IMR-90 (cell line): ENCODE results near the gene KCNMB2. TPM values are rescaled to one million over a fixed set of nuclear protein-coding genes. Genes with fewer than 3 reads are reported as not detected.

Experiments
- ATAC-seq: fragments of 200-7000 bp; cut with Tn5 transposase; 2 replicates; pipeline ENCODE4 v1.9.1; 2020; ENCODE audit warnings: low read depth, mild to moderate bottlenecking, moderate library complexity
- BruUV-seq: library from RNA; stranded (reverse); fragments of 400-500 nt; replicated peaks from 2 replicates; lab custom pipeline; 2021; lab: Mats Ljungman, UMichigan
- CTCF ChIA-PET: fragments of 300-600 bp; formaldehyde crosslinking; extraction: SDS; loops from one replicate; lab custom pipeline; 2021; ENCODE audit warnings: antibody characterized with exemption; lab: Yijun Ruan, JAX
- POLR2A ChIA-PET: fragments of 300-600 bp; sonication (Branson Sonifier 250); formaldehyde crosslinking; loops from one replicate; lab custom pipeline; 2022; ENCODE audit warnings: antibody characterized with exemption; ENCODE audit not compliant: unreplicated experiment; lab: Charles Lee
- DNase-seq: peaks from one replicate; pipeline ENCODE4 v3.0.0; 2013
- H2AFZ ChIP-seq: replicated peaks from 2 replicates; pipeline ENCODE3; 2013; ENCODE audit warnings: low read length, mild to moderate bottlenecking; ENCODE audit not compliant: poor library complexity
- H2AK5ac ChIP-seq: 2 replicates; pipeline ENCODE4 v1.6.1; 2013; ENCODE audit warnings: low read depth, low read length, inconsistent platforms
- H2AK9ac ChIP-seq: replicated peaks from 2 replicates; pipeline ENCODE3; 2013; ENCODE audit warnings: mild to moderate bottlenecking, low read depth, low read length, moderate library complexity; ENCODE audit not compliant: poor library complexity
- H2BK120ac ChIP-seq: 2 replicates; pipeline ENCODE4 v1.6.1; 2013; ENCODE audit warnings: low read depth, low read length, inconsistent platforms
- H2BK15ac ChIP-seq: 3 replicates; pipeline ENCODE4 v1.6.1; 2013; ENCODE audit warnings: low read depth, low read length, inconsistent platforms
- H2BK20ac ChIP-seq: 2 replicates; pipeline ENCODE4 v1.6.1; 2013; ENCODE audit warnings: low read depth, mild to moderate bottlenecking, inconsistent platforms, low read length, moderate library complexity
- H2BK5ac ChIP-seq: 2 replicates; pipeline ENCODE4 v1.6.1; 2013; ENCODE audit warnings: mild to moderate bottlenecking, low read depth, low read length, inconsistent platforms; ENCODE audit not compliant: poor library complexity, severe bottlenecking
- H3K14ac ChIP-seq: replicated peaks from 2 replicates; pipeline ENCODE4 v1.6.1; 2013; ENCODE audit warnings: low read depth, low read length, inconsistent platforms
- H3K18ac ChIP-seq: 2 replicates; pipeline ENCODE4 v1.6.1; 2013; ENCODE audit warnings: low read depth, low read length, control low read depth
- H3K23ac ChIP-seq: 2 replicates; pipeline ENCODE4 v1.6.1; 2013; ENCODE audit warnings: low read depth, low read length, inconsistent platforms
- H3K27ac ChIP-seq: 2 replicates; pipeline ENCODE4 v1.5.1; 2013; ENCODE audit warnings: mild to moderate bottlenecking, control low read depth, low read length; ENCODE audit not compliant: insufficient read depth
- H3K27me3 ChIP-seq: 2 replicates; pipeline ENCODE4 v1.6.1; 2013; ENCODE audit warnings: low read length; ENCODE audit not compliant: control insufficient read depth, insufficient read depth
- H3K36me3 ChIP-seq: 2 replicates; pipeline ENCODE4 v1.6.1; 2013; ENCODE audit warnings: low read length, mixed read lengths; ENCODE audit not compliant: control insufficient read depth, insufficient read depth
- H3K4ac ChIP-seq: 2 replicates; pipeline ENCODE4 v1.6.1; 2013; ENCODE audit warnings: low read depth, low read length, inconsistent platforms
- H3K4me1 ChIP-seq: 2 replicates; pipeline ENCODE4 v1.6.1; 2013; ENCODE audit warnings: low read length, mixed read lengths; ENCODE audit not compliant: control insufficient read depth, insufficient read depth
- H3K4me2 ChIP-seq: 2 replicates; pipeline ENCODE4 v1.6.1; 2013; ENCODE audit warnings: low read depth, mild to moderate bottlenecking, control low read depth, low read length, moderate library complexity
- H3K4me3 ChIP-seq: 2 replicates; pipeline ENCODE4 v1.5.1; 2013; ENCODE audit warnings: low read depth, mild to moderate bottlenecking, control low read depth, low read length, moderate library complexity; ENCODE audit not compliant: insufficient read depth
- H3K56ac ChIP-seq: 2 replicates; pipeline ENCODE4 v1.6.1; 2013; ENCODE audit warnings: low read length, inconsistent platforms; ENCODE audit not compliant: insufficient read depth; ENCODE audit errors: extremely low read depth
- H3K79me1 ChIP-seq, 2 experiments: 2 replicates each; pipeline ENCODE4 v1.6.1; 2013; ENCODE audit warnings: low read length in 2 of 2, inconsistent platforms in 1 of 2, low read depth in 1 of 2
- H3K9ac ChIP-seq: 2 replicates; pipeline ENCODE4 v1.6.1; 2013; ENCODE audit warnings: low read depth, low read length, control low read depth
- H3K9me1 ChIP-seq: 2 replicates; pipeline ENCODE4 v1.6.1; 2013; ENCODE audit warnings: low read length, inconsistent platforms; ENCODE audit not compliant: insufficient read depth
- H3K9me3 ChIP-seq: 2 replicates; pipeline ENCODE4 v1.6.1; 2013; ENCODE audit warnings: low read length; ENCODE audit not compliant: control insufficient read depth, insufficient read depth
- H4K20me1 ChIP-seq: 2 replicates; pipeline ENCODE4 v1.6.1; 2013; ENCODE audit warnings: low read length, inconsistent platforms; ENCODE audit not compliant: insufficient read depth
- H4K5ac ChIP-seq: 2 replicates; pipeline ENCODE4 v1.6.1; 2013; ENCODE audit warnings: mild to moderate bottlenecking, low read depth, low read length, control low read depth
- H4K8ac ChIP-seq, 2 experiments: 2 replicates each; pipeline ENCODE4 v1.6.1; 2013; ENCODE audit warnings: low read depth in 2 of 2, low read length in 2 of 2, control low read depth in 1 of 2, inconsistent platforms in 1 of 2
- H4K91ac ChIP-seq: 2 replicates; pipeline ENCODE4 v1.6.1; 2013; ENCODE audit warnings: low read depth, low read length, inconsistent platforms; ENCODE audit not compliant: insufficient read depth
- BHLHE40 ChIP-seq: fragments of 150-350 bp; IDR thresholded peaks from 2 replicates; pipeline ENCODE4 v1.6.1; 2016; ENCODE audit warnings: mild to moderate bottlenecking, low read depth, low read length
- CHD1 ChIP-seq: IDR thresholded peaks from 2 replicates; pipeline ENCODE4 v1.6.1; 2012; ENCODE audit warnings: low read depth, low read length, improper control_type of control experiment
- CTCF ChIP-seq: conservative IDR thresholded peaks from 2 replicates; pipeline ENCODE4 v1.5.1; 2012; ENCODE audit warnings: mild to moderate bottlenecking, low read depth, low read length, improper control_type of control experiment
- FOS ChIP-seq: fragments of 150-350 bp; IDR thresholded peaks from 2 replicates; pipeline ENCODE4 v1.6.1; 2016; ENCODE audit warnings: low read depth, low read length
- MAZ ChIP-seq: IDR thresholded peaks from 2 replicates; pipeline ENCODE4 v1.6.1; 2012; ENCODE audit warnings: low read depth, mild to moderate bottlenecking, low read length, improper control_type of control experiment, moderate library complexity, borderline replicate concordance
- MXI1 ChIP-seq: IDR thresholded peaks from 2 replicates; pipeline ENCODE4 v1.6.1; 2012; ENCODE audit warnings: low read depth, mild to moderate bottlenecking, low read length, moderate library complexity, borderline replicate concordance
- NFE2L2 ChIP-seq: fragments of 150-350 bp; IDR thresholded peaks from 2 replicates; pipeline ENCODE4 v1.6.1; 2016; ENCODE audit warnings: low read depth, mild to moderate bottlenecking, low read length
- RAD21 ChIP-seq: IDR thresholded peaks from 2 replicates; pipeline ENCODE4 v1.6.1; 2012; ENCODE audit warnings: low read length, improper control_type of control experiment
- RFX5 ChIP-seq: IDR thresholded peaks from 2 replicates; pipeline ENCODE4 v1.8.0; 2012; ENCODE audit warnings: low read depth, mild to moderate bottlenecking, low read length, moderate library complexity
- dilution Hi-C: fragments of 300-500 bp; cut with HindIII; formaldehyde crosslinking; loops from one replicate; pipeline ENCODE4 v1.14.3; 2018; ENCODE audit warnings: low sequenced_read_pairs; ENCODE audit not compliant: unreplicated experiment
- in situ Hi-C: fragments of 300-500 bp; cut with MboI; formaldehyde crosslinking; loops from 3 replicates; pipeline ENCODE4 v1.14.3; 2019; ENCODE audit warnings: low sequenced_read_pairs, inconsistent platforms, mixed read lengths
- intact Hi-C: fragments of 100-400 bp; cut with micrococcal nuclease; formaldehyde crosslinking; loops from 2 replicates; pipeline ENCODE4 v1.10.0; 2022
- polyA plus RNA-seq, 3 experiments: library from polyadenylated mRNA; depleted of rRNA; stranded (reverse); fragments of >200 nt; gene quantifications; 2 replicates each; pipeline ENCODE4 v1.2.3, GENCODE V29; 2012; ENCODE audit warnings: low replicate concordance in 1 of 3
- total RNA-seq: library from RNA; depleted of rRNA; stranded (reverse); fragments of >200 nt; gene quantifications from 2 replicates; pipeline ENCODE4 v1.2.3, GENCODE V29; 2012

KCNMB2 gene
- total and polyA plus RNA-seq, 2 of the 4 experiments (the other 2 are of a cell fraction): not detected

- Histone ChIP-seq H3K36me3 (no peaks in the 10 kb centered on the region), H3K18ac (no peak overlapping the region), H4K91ac (no peak overlapping the region), H2BK15ac (no peak overlapping the region), H2AK5ac (no peak overlapping the region), H2BK120ac (no peak overlapping the region), H2AK9ac (no peak overlapping the region), H3K4me1 (no peaks in the 10 kb centered on the region), H3K27ac (no peak overlapping the region), H3K9me3 (no peaks in the 10 kb centered on the region), H3K56ac (no peak overlapping the region), H4K20me1 (no peaks in the 10 kb centered on the region), H2AFZ (no peak overlapping the region), H3K9me1 (no peaks in the 10 kb centered on the region), H3K4me2 (no peak overlapping the region), H3K14ac (no peak overlapping the region), H2BK5ac (no peak overlapping the region), H2BK20ac (no peak overlapping the region), H3K79me1 (no peaks in the 10 kb centered on the region), H3K23ac (no peak overlapping the region), H3K9ac (no peak overlapping the region), H3K4me3 (no peak overlapping the region), H4K8ac (no peak overlapping the region), H3K4ac (no peak overlapping the region), H3K27me3 (no peaks in the 10 kb centered on the region), H4K5ac (no peak overlapping the region)
- BruUV-seq: no TSS peak
- ATAC-seq (no peak), DNase-seq (no peak)
- ChIA-PET POLR2A (no interaction called here), CTCF (no interaction called here)
- intact Hi-C loops: no loop called here
- dilution Hi-C loops: no loop called here
- TF ChIP-seq BHLHE40: no peak
- no peak for TF ChIP-seq CTCF
- TF ChIP-seq NFE2L2: no peak
- TF ChIP-seq RFX5: no peak
- no peak for TF ChIP-seq MAZ
- no peak for TF ChIP-seq CHD1
- no peak for TF ChIP-seq MXI1
- TF ChIP-seq RAD21: no peak
- no peak for TF ChIP-seq FOS
- in situ Hi-C loops: no loop called here
These were observed 268.4 kb downstream of the KCNMB2 start for GRCh38 chr3:178804606-178805005.
